Spleen (tissue), 11 donors: Measurements from ENCODE around the gene IGF2R. TPM values are rescaled to one million over a fixed set of nuclear protein-coding genes. Genes with fewer than 3 reads are reported as not detected.

ENCODE experiments used
- DNase-seq: peaks from one replicate; pipeline ENCODE4 v3.0.0-alpha.2; 2020
- H3K27ac ChIP-seq, 8 donors: fragments of 200-600 bp; sonication (generic) in 7 of 8; 1 replicate in 4 of 8; 2 replicates in 4 of 8; pipeline versions ENCODE4 v1.5.0 to v1.8.0; 2016 to 2021; ENCODE audit warnings: inconsistent platforms in 4 of 8, mild to moderate bottlenecking in 4 of 8, moderate library complexity in 1 of 8
- H3K27me3 ChIP-seq, 7 donors: fragments of 200-600 bp; sonication (generic) in 6 of 7; replicated peaks in 1 of 7; 1 replicate in 4 of 7; 2 replicates in 3 of 7; pipeline versions ENCODE4 v1.5.0 to v1.8.0; 2016 to 2021; ENCODE audit warnings: inconsistent platforms in 3 of 7, mild to moderate bottlenecking in 1 of 7
- H3K36me3 ChIP-seq, 6 donors: fragments of 200-600 bp; sonication (generic) in 5 of 6; 1 replicate in 4 of 6; 2 replicates in 2 of 6; pipeline versions ENCODE4 v1.5.0 to v1.8.0; 2016 to 2021; ENCODE audit warnings: inconsistent platforms in 2 of 6
- H3K4me1 ChIP-seq, 6 donors: fragments of 200-600 bp; sonication (generic) in 5 of 6; 1 replicate in 3 of 6; 2 replicates in 3 of 6; pipeline versions ENCODE4 v1.5.0 to v1.8.0; 2016 to 2021; ENCODE audit warnings: inconsistent platforms in 3 of 6
- H3K4me3 ChIP-seq, 8 donors: fragments of 200-600 bp; sonication (generic) in 7 of 8; 1 replicate in 4 of 8; 2 replicates in 4 of 8; pipeline versions ENCODE4 v1.5.0 to v1.8.0; 2016 to 2021; ENCODE audit warnings: inconsistent platforms in 4 of 8, mild to moderate bottlenecking in 4 of 8, moderate library complexity in 2 of 8
- H3K9me3 ChIP-seq, 8 donors: fragments of 200-600 bp; sonication (generic) in 7 of 8; 1 replicate in 4 of 8; 2 replicates in 4 of 8; pipeline versions ENCODE4 v1.5.0 to v1.8.0; 2016 to 2021; ENCODE audit warnings: inconsistent platforms in 4 of 8
- CTCF ChIP-seq, 11 experiments: fragments of 200-600 bp in 7 of 11; fragments of 450-650 bp in 4 of 11; sonication (generic) in 4 of 11; IDR thresholded peaks in 8 of 11; conservative IDR thresholded peaks in 3 of 11; 1 replicate in 7 of 11; 2 replicates in 4 of 11; pipeline versions ENCODE4 v1.4.0 to v1.8.0; 2016 to 2021; ENCODE audit warnings: antibody characterized with exemption in 11 of 11, inconsistent platforms in 4 of 11, mild to moderate bottlenecking in 1 of 11
- POLR2A ChIP-seq, 3 donors: fragments of 450-650 bp; IDR thresholded peaks; one replicate each; pipeline ENCODE4 v1.5.1; 2017; ENCODE audit warnings: antibody characterized with exemption in 3 of 3, mild to moderate bottlenecking in 1 of 3
- POLR2AphosphoS5 ChIP-seq, 3 donors: sonication (generic); formaldehyde crosslinking; IDR thresholded peaks; one replicate each; pipeline ENCODE4 v1.5.1; 2017; ENCODE audit warnings: antibody characterized with exemption in 3 of 3
- WGBS, 5 donors: extraction: QIAGEN DNeasy Blood & Tissue Kit in 3 of 5; methylation state at CpG; one replicate each; pipeline versions ENCODE4 v1.1.5 to v1.1.7; 2013 to 2018; 5-methylcytosine and 5-hydroxymethylcytosine counted together
- intact Hi-C: fragments of 100-400 bp; cut with DNase I; formaldehyde crosslinking; loops from one replicate; pipeline ENCODE4 v1.15.0; 2023; ENCODE audit warnings: low total_unique reads
- polyA plus RNA-seq, 3 donors: library from polyadenylated mRNA; stranded (reverse); fragments of 200-250 nt; gene quantifications; one replicate each; pipeline ENCODE4 v1.2.1, GENCODE V29; 2013
- total RNA-seq, 7 donors: library from RNA; depleted of rRNA in 3 of 7; stranded (reverse); fragments of >200 nt in 3 of 7; fragmentation: NEBNext Ultra II Directional in 4 of 7; extraction: Animal tissue kit (Norgen Biotek cat#: 25700) in 4 of 7; gene quantifications; one replicate each; pipeline versions ENCODE4 v1.1.0 to v1.2.1, GENCODE V29; 2016 to 2021
- donor health status: healthy with polysubstance abuse.
- donor health status: DM: no; HTN: no; CAD: no; lungs with moderate emphysema.
- donor health status: DM: no; HTN: no; CAD: no.
- donor health status: Bipolar disorder and iron deficiency.
- donor health status: healthy.
- donor health status: DM: no; HTN: no; CAD: no.
- donor health status: DM: yes; HTN: yes; CAD: no.

Gene IGF2R
- total and polyA plus RNA-seq, 10 donors = 6.9 to 193 (median 159) TPM

- no peak for DNase-seq
- intact Hi-C loops = no loop called here
- no peaks in the 10 kb centered on the region for H3K9me3 ChIP-seq
- H3K36me3 ChIP-seq = peaks cover 7 to 100% (median 95%) of the 10 kb centered on the region in 6 donors
- H3K27ac ChIP-seq = no peak overlapping the region
- no peaks in the 10 kb centered on the region for H3K27me3 ChIP-seq
- peaks cover 0 to 36% (median 25%) of the 10 kb centered on the region in 6 donors for H3K4me1 ChIP-seq
- WGBS, 5 donors = 86 to 93% (median 90%) methylated on average over 11 of the region's 11 CpGs
- TF ChIP-seq POLR2AphosphoS5 (IDR thresholded peaks at IDR 0.05) (peak in 1 of 3 donors; percentile 27), CTCF (IDR thresholded peaks at IDR 0.05 in 8 of 11, conservative IDR thresholded peaks at IDR 0.05 in 3 of 11) (no peak)
- no peak overlapping the region for H3K4me3 ChIP-seq
Observed at GRCh38 chr6:160071805-160072690, 103.2 kb downstream of the IGF2R start.

- TF ChIP-seq POLR2AphosphoS5 (IDR thresholded peaks at IDR 0.05) (peak in 1 of 3 donors; percentile 55), CTCF (IDR thresholded peaks at IDR 0.05 in 8 of 11, conservative IDR thresholded peaks at IDR 0.05 in 3 of 11) (no peak), POLR2A (IDR thresholded peaks at IDR 0.05) (no peak)
- no peak overlapping the region for H3K4me3 ChIP-seq
- intact Hi-C loops = no loop called here
- H3K36me3 ChIP-seq = peaks cover 7 to 100% (median 98%) of the 10 kb centered on the region in 6 donors
- no peak for DNase-seq
- no peaks in the 10 kb centered on the region for H3K27me3 ChIP-seq
- peaks cover 0 to 30% (median 25%) of the 10 kb centered on the region in 6 donors for H3K4me1 ChIP-seq
- 86 to 98% (median 93%) methylated on average over 7 to 9 of the region's 9 CpGs for WGBS, 5 donors
- no peaks in the 10 kb centered on the region for H3K9me3 ChIP-seq
- H3K27ac ChIP-seq = no peak overlapping the region
Observed at GRCh38 chr6:160073272-160073671, 104.4 kb downstream of the IGF2R start.

- no peak overlapping the region for H3K4me3 ChIP-seq
- no peak for TF ChIP-seq CTCF (IDR thresholded peaks at IDR 0.05 in 8 of 11, conservative IDR thresholded peaks at IDR 0.05 in 3 of 11)
- TF ChIP-seq POLR2A (IDR thresholded peaks at IDR 0.05) = no peak
- TF ChIP-seq POLR2AphosphoS5 (IDR thresholded peaks at IDR 0.05) = no peak
- no peak overlapping the region for H3K27ac ChIP-seq
- no peaks in the 10 kb centered on the region for H3K9me3 ChIP-seq
- DNase-seq = no peak
- peaks cover 12 to 100% (median 98%) of the 10 kb centered on the region in 6 donors for H3K36me3 ChIP-seq
- no peaks in the 10 kb centered on the region for H3K27me3 ChIP-seq
- 76 to 94% (median 90%) methylated on average over 5 of the region's 5 CpGs for WGBS, 5 donors
- intact Hi-C loops = no loop called here
- H3K4me1 ChIP-seq = peaks cover 0 to 3% (median 0%) of the 10 kb centered on the region in 6 donors
Observed at GRCh38 chr6:160076009-160076408, 107.1 kb downstream of the IGF2R start.

GRCh38 chr6:160077024-160077423 lies 108.1 kb downstream of the IGF2R start:
- no peaks in the 10 kb centered on the region for H3K9me3 ChIP-seq
- H3K4me1 ChIP-seq = no peaks in the 10 kb centered on the region
- DNase-seq = no peak
- no peaks in the 10 kb centered on the region for H3K27me3 ChIP-seq
- no peak for TF ChIP-seq CTCF (IDR thresholded peaks at IDR 0.05 in 8 of 11, conservative IDR thresholded peaks at IDR 0.05 in 3 of 11)
- no peak for TF ChIP-seq POLR2A (IDR thresholded peaks at IDR 0.05)
- TF ChIP-seq POLR2AphosphoS5 (IDR thresholded peaks at IDR 0.05) = no peak
- H3K27ac ChIP-seq = no peak overlapping the region
- peaks cover 11 to 100% (median 98%) of the 10 kb centered on the region in 6 donors for H3K36me3 ChIP-seq
- H3K4me3 ChIP-seq = no peak overlapping the region
- intact Hi-C loops = no loop called here
- 92 to 96% (median 94%) methylated on average over 5 of the region's 5 CpGs for WGBS, 5 donors
